Karpas-422 (cell line): Measurements from ENCODE around the gene SLC12A7. TPM values are rescaled to one million over a fixed set of nuclear protein-coding genes. Genes with fewer than 3 reads are reported as not detected.

Source experiments
- DNase-seq: peaks from one replicate; pipeline ENCODE4 v3.0.0-alpha.2; 2015
- H2AFZ ChIP-seq: fragments of 200-600 bp; sonication (generic); 2 replicates; pipeline ENCODE4 v1.6.1; 2014; ENCODE audit warnings: antibody characterized with exemption, low read length, mixed read lengths
- H3K27ac ChIP-seq: fragments of 200-600 bp; sonication (generic); 2 replicates; pipeline ENCODE4 v1.5.1; 2014; ENCODE audit warnings: mild to moderate bottlenecking, low read length, moderate library complexity
- H3K27me3 ChIP-seq: fragments of 200-600 bp; sonication (generic); 2 replicates; pipeline ENCODE4 v1.6.1; 2014; ENCODE audit warnings: low read length, mixed read lengths
- H3K36me3 ChIP-seq: fragments of 200-600 bp; sonication (generic); 2 replicates; pipeline ENCODE4 v1.6.1; 2014; ENCODE audit warnings: low read length, mixed read lengths; ENCODE audit not compliant: insufficient read depth
- H3K4me1 ChIP-seq: fragments of 200-600 bp; sonication (generic); 2 replicates; pipeline ENCODE4 v1.6.1; 2014; ENCODE audit warnings: mild to moderate bottlenecking, low read length, mixed read lengths
- H3K4me2 ChIP-seq: fragments of 200-600 bp; sonication (generic); 2 replicates; pipeline ENCODE4 v1.6.1; 2014; ENCODE audit warnings: low read length, low read depth, mild to moderate bottlenecking; ENCODE audit not compliant: poor library complexity, severe bottlenecking
- H3K4me3 ChIP-seq: fragments of 200-600 bp; sonication (generic); 2 replicates; pipeline ENCODE4 v1.5.1; 2014; ENCODE audit warnings: mild to moderate bottlenecking, antibody characterized with exemption, low read length, mixed read lengths
- H3K79me2 ChIP-seq: fragments of 200-600 bp; sonication (generic); 2 replicates; pipeline ENCODE4 v1.6.1; 2014; ENCODE audit warnings: mild to moderate bottlenecking, low read length, mixed read lengths
- H3K9ac ChIP-seq: fragments of 200-600 bp; sonication (generic); 2 replicates; pipeline ENCODE4 v1.6.0; 2014; ENCODE audit warnings: low read length
- H3K9me2 ChIP-seq: fragments of 200-600 bp; sonication (generic), shearing (Covaris generic); replicated peaks from 2 replicates; pipeline ENCODE4 v1.6.0; 2014; ENCODE audit warnings: mild to moderate bottlenecking, low read length, moderate library complexity; ENCODE audit not compliant: insufficient read depth
- H3K9me3 ChIP-seq: fragments of 300-700, 200-600 bp; sonication (generic); 2 replicates; pipeline ENCODE4 v1.6.1; 2014; ENCODE audit warnings: low read length, mixed read lengths
- H4K20me1 ChIP-seq: fragments of 200-600 bp; sonication (generic); 2 replicates; pipeline ENCODE4 v1.6.1; 2014; ENCODE audit warnings: mild to moderate bottlenecking, antibody characterized with exemption, low read length, low read depth; ENCODE audit not compliant: insufficient read depth
- total RNA-seq: library from RNA; depleted of rRNA; stranded (reverse); fragments of >200 nt; shearing (Covaris generic); gene quantifications from 2 replicates; pipeline ENCODE4 v1.2.3, GENCODE V29; 2014; ENCODE audit warnings: low replicate concordance

Gene SLC12A7
- total RNA-seq, 1 experiment from 2014 or later: not detected

DNA sequence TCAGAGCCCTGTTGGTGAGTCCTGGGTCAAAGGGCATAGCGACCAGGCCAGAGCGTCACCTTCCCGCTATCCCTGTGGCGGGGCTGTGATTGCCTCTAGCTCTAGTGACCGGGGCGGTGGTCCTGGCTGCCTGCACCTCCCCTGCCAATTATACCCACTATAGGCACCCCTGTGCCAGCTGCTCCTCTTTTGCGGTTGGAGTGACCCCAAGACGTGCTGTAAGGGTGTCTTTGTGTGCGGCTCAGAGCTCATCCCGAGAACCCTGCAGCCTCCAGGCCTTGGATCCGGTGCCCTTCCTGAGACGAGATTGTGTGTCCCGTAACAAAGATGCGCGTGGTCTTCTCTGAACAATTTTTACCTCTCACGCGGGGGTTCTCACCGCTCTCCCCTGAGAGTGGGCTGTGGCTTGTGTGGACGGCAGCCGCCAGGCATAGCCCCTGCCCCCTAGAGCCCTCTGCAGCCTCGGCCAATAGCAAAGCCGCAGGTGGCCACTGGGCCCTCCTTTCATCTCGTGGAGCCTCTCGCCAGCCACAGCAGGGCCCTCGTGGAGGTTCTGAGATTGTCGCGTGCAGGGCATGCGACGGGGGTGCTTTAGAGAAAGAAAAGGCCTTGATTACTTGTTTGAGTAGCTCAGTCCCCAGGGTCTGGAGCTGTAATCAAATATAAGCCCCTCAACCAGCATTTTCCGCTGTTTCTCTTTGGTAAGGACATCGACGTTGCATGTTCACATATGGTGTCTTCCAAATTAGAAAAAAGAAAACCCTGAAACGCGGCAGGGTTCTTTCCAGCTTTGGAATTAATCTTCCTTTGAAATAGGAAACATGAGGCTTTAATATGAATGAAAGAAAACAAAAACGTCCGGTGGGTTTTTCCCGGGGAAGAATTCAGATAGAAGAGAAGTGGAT lies 92.6 kb downstream of the SLC12A7 start:
- DNase-seq: no peak
- no peak overlapping the region for H3K4me3 ChIP-seq
- no peak overlapping the region for H2AFZ ChIP-seq
- H3K36me3 ChIP-seq: no peaks in the 10 kb centered on the region
- H3K9me2 ChIP-seq: no peaks in the 10 kb centered on the region
- H3K79me2 ChIP-seq: no peaks in the 10 kb centered on the region
- H4K20me1 ChIP-seq: no peaks in the 10 kb centered on the region
- no peak overlapping the region for H3K27ac ChIP-seq
- no peaks in the 10 kb centered on the region for H3K9me3 ChIP-seq
- no peaks in the 10 kb centered on the region for H3K27me3 ChIP-seq
- no peak overlapping the region for H3K4me2 ChIP-seq
- H3K9ac ChIP-seq: no peak overlapping the region
- no peaks in the 10 kb centered on the region for H3K4me1 ChIP-seq

GRCh38 chr5:1018596-1018995 lies 93.3 kb downstream of the SLC12A7 start:
- H3K27me3 ChIP-seq: no peaks in the 10 kb centered on the region
- H3K4me2 ChIP-seq: no peak overlapping the region
- H3K79me2 ChIP-seq: no peaks in the 10 kb centered on the region
- H3K4me3 ChIP-seq: no peak overlapping the region
- H3K36me3 ChIP-seq: no peaks in the 10 kb centered on the region
- H3K9me2 ChIP-seq: no peaks in the 10 kb centered on the region
- no peaks in the 10 kb centered on the region for H4K20me1 ChIP-seq
- no peaks in the 10 kb centered on the region for H3K4me1 ChIP-seq
- H3K9ac ChIP-seq: no peak overlapping the region
- DNase-seq: no peak
- no peak overlapping the region for H3K27ac ChIP-seq
- H3K9me3 ChIP-seq: no peaks in the 10 kb centered on the region
- H2AFZ ChIP-seq: no peak overlapping the region

- Histone ChIP-seq H3K4me2 (no peak overlapping the region), H3K9me3 (no peaks in the 10 kb centered on the region), H2AFZ (no peak overlapping the region), H3K36me3 (no peaks in the 10 kb centered on the region), H4K20me1 (no peaks in the 10 kb centered on the region), H3K27me3 (no peaks in the 10 kb centered on the region), H3K79me2 (no peaks in the 10 kb centered on the region), H3K4me1 (no peaks in the 10 kb centered on the region), H3K9me2 (no peaks in the 10 kb centered on the region), H3K27ac (no peak overlapping the region), H3K9ac (no peak overlapping the region), H3K4me3 (no peak overlapping the region)
- DNase-seq: no peak
Measured at GRCh38 chr5:1017691-1018455, 94.0 kb downstream of the SLC12A7 start.

- no peak for DNase-seq
- no peaks in the 10 kb centered on the region for H3K27me3 ChIP-seq
Measured at GRCh38 chr5:1017056-1017455, 94.8 kb downstream of the SLC12A7 start.

DNA sequence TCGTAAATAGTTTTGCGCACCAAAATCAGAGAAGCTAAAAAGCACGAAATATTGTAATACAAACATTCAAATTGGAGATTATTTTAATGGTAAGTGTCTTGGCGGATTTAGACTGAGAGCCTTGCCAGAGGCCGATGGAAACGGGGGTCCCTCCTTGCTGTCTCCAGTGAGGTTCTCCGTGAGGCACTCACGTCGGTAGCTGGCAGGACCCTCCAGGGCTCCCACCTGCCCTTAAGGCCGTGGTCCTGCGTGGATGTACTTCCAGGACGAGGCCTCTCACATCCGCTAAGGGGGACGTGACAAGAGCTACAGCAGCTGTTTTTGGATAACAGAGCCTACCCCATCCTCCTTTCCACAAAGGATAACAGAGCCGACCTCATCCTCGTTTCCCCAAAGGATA lies 95.4 kb downstream of the SLC12A7 start:
- DNase-seq: no peak
- Histone ChIP-seq H3K4me1 (no peaks in the 10 kb centered on the region), H3K4me2 (no peak overlapping the region), H3K27ac (no peak overlapping the region), H3K4me3 (no peak overlapping the region), H3K79me2 (no peaks in the 10 kb centered on the region), H3K9me3 (no peaks in the 10 kb centered on the region), H3K9ac (no peak overlapping the region), H3K9me2 (no peaks in the 10 kb centered on the region), H2AFZ (no peak overlapping the region), H3K27me3 (no peaks in the 10 kb centered on the region), H3K36me3 (no peaks in the 10 kb centered on the region), H4K20me1 (no peaks in the 10 kb centered on the region)

More at GRCh38 chr5:1017056-1017455, 94.8 kb downstream of the SLC12A7 start:
- no peaks in the 10 kb centered on the region for H3K9me2 ChIP-seq
- H4K20me1 ChIP-seq: no peaks in the 10 kb centered on the region
- H2AFZ ChIP-seq: no peak overlapping the region
- H3K9me3 ChIP-seq: no peaks in the 10 kb centered on the region
- H3K4me2 ChIP-seq: no peak overlapping the region
- H3K27ac ChIP-seq: no peak overlapping the region
- H3K4me1 ChIP-seq: no peaks in the 10 kb centered on the region
- H3K9ac ChIP-seq: no peak overlapping the region
- H3K36me3 ChIP-seq: no peaks in the 10 kb centered on the region
- H3K4me3 ChIP-seq: no peak overlapping the region
- no peaks in the 10 kb centered on the region for H3K79me2 ChIP-seq

GRCh38 chr5:1016036-1016435 lies 95.8 kb downstream of the SLC12A7 start:
- H3K27ac ChIP-seq: no peak overlapping the region
- H3K79me2 ChIP-seq: no peaks in the 10 kb centered on the region
- H3K4me3 ChIP-seq: no peak overlapping the region
- no peak overlapping the region for H3K4me2 ChIP-seq
- no peak overlapping the region for H3K9ac ChIP-seq
- H4K20me1 ChIP-seq: no peaks in the 10 kb centered on the region
- H3K4me1 ChIP-seq: no peaks in the 10 kb centered on the region
- H3K9me3 ChIP-seq: no peaks in the 10 kb centered on the region
- H3K27me3 ChIP-seq: no peaks in the 10 kb centered on the region
- H3K9me2 ChIP-seq: no peaks in the 10 kb centered on the region
- DNase-seq: no peak
- no peaks in the 10 kb centered on the region for H3K36me3 ChIP-seq
- H2AFZ ChIP-seq: no peak overlapping the region

DNA sequence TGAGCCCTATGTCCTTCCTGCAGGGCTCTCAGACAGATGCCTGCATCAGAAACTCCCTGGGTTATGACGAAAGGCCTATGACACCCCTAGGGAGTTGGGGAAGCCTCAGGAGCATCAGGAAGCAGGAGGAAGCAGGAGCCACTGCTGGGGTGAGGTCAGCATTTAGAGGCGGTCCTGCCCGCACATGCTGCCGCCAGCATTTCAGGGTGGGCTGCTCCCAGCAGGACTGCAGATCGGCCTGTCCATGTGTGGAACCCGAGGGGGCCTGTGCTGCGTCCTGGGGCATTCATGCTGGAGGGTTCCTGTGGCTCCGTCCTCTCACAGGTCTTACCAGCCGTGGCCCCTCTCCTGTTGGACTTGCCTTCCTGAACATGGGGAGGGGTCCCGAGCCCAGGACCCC lies 96.4 kb downstream of the SLC12A7 start:
- Histone ChIP-seq H2AFZ (no peak overlapping the region), H4K20me1 (no peaks in the 10 kb centered on the region), H3K79me2 (no peaks in the 10 kb centered on the region), H3K27me3 (no peaks in the 10 kb centered on the region), H3K27ac (no peak overlapping the region), H3K36me3 (no peaks in the 10 kb centered on the region), H3K9ac (no peak overlapping the region), H3K9me2 (no peaks in the 10 kb centered on the region), H3K4me2 (no peak overlapping the region), H3K4me1 (no peaks in the 10 kb centered on the region), H3K4me3 (no peak overlapping the region), H3K9me3 (no peaks in the 10 kb centered on the region)
- no peak for DNase-seq

DNA sequence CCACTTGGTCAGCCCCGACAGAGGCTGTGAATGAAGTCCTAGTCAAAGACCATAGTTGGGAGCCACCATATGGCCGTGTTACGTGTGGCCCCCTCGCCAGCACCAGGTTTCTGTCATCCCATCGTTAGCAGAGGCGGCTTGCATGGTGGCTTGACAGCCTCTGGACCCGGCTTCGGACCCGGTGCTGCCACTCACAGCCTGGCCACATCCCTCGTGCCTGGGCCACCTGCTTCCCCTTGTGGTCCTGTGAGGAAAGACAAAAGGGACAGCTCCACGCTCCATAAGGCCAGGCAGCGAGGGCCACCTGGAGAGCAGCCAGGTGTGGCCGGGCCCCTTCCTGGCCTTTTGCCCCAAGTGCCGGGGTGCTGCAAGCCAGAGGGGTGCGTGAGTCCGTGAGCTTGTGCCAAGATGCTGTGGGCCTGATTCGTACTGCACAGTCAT lies 97.1 kb downstream of the SLC12A7 start:
- H3K4me3 ChIP-seq: no peak overlapping the region
- no peaks in the 10 kb centered on the region for H3K9me3 ChIP-seq
- H4K20me1 ChIP-seq: no peaks in the 10 kb centered on the region
- H3K4me2 ChIP-seq: no peak overlapping the region
- H2AFZ ChIP-seq: no peak overlapping the region
- DNase-seq: no peak
- no peak overlapping the region for H3K9ac ChIP-seq
- no peaks in the 10 kb centered on the region for H3K9me2 ChIP-seq
- H3K27me3 ChIP-seq: no peaks in the 10 kb centered on the region
- no peaks in the 10 kb centered on the region for H3K36me3 ChIP-seq
- no peaks in the 10 kb centered on the region for H3K79me2 ChIP-seq
- H3K27ac ChIP-seq: no peak overlapping the region
- H3K4me1 ChIP-seq: no peaks in the 10 kb centered on the region
